Right atrium auricular region (tissue), 2 donors: ENCODE data around the gene ZNRD2. TPM values are rescaled to one million over a fixed set of nuclear protein-coding genes. Genes with fewer than 3 reads are reported as not detected.

Source experiments
- DNase-seq: peaks from one replicate; pipeline ENCODE4 v3.0.0-alpha.2; 2019; ENCODE audit warnings: low spot score
- H3K27ac ChIP-seq, 2 donors: fragments of 200-600 bp; sonication (generic); 1 replicate in 1 of 2; 2 replicates in 1 of 2; pipeline ENCODE4 v1.5.1; 2016 to 2019
- H3K27me3 ChIP-seq, 2 donors: fragments of 200-600 bp; sonication (generic); one replicate each; pipeline versions ENCODE4 v1.5.1 to v1.6.0; 2017 to 2019
- H3K36me3 ChIP-seq: fragments of 200-600 bp; sonication (generic); one replicate; pipeline ENCODE4 v1.5.1; 2016
- H3K4me1 ChIP-seq, 2 donors: fragments of 200-600 bp; sonication (generic); one replicate each; pipeline versions ENCODE4 v1.5.1 to v1.6.0; 2017 to 2019
- H3K4me3 ChIP-seq, 2 donors: fragments of 200-600 bp; sonication (generic); 1 replicate in 1 of 2; 2 replicates in 1 of 2; pipeline ENCODE4 v1.5.1; 2017 to 2019; ENCODE audit warnings: mild to moderate bottlenecking in 1 of 2, moderate library complexity in 1 of 2
- H3K9me3 ChIP-seq, 2 donors: fragments of 200-600 bp; sonication (generic); one replicate each; pipeline ENCODE4 v1.5.1; 2019
- total RNA-seq, 2 donors: library from RNA; depleted of rRNA; stranded (reverse); fragments of >200 nt; gene quantifications; one replicate each; pipeline ENCODE4 v1.1.0, GENCODE V29; 2016
- TF ChIP-seq, protein P1 (sequence below), 2 donors: fragments of 200-600 bp; sonication (generic); IDR thresholded peaks; one replicate each; pipeline ENCODE4 v1.5.1; 2019; ENCODE audit warnings: antibody characterized with exemption in 2 of 2

The ZNRD2 gene
- total RNA-seq, 2 donors from 2014 or later, result 36.1 to 50.6 TPM

DNA sequence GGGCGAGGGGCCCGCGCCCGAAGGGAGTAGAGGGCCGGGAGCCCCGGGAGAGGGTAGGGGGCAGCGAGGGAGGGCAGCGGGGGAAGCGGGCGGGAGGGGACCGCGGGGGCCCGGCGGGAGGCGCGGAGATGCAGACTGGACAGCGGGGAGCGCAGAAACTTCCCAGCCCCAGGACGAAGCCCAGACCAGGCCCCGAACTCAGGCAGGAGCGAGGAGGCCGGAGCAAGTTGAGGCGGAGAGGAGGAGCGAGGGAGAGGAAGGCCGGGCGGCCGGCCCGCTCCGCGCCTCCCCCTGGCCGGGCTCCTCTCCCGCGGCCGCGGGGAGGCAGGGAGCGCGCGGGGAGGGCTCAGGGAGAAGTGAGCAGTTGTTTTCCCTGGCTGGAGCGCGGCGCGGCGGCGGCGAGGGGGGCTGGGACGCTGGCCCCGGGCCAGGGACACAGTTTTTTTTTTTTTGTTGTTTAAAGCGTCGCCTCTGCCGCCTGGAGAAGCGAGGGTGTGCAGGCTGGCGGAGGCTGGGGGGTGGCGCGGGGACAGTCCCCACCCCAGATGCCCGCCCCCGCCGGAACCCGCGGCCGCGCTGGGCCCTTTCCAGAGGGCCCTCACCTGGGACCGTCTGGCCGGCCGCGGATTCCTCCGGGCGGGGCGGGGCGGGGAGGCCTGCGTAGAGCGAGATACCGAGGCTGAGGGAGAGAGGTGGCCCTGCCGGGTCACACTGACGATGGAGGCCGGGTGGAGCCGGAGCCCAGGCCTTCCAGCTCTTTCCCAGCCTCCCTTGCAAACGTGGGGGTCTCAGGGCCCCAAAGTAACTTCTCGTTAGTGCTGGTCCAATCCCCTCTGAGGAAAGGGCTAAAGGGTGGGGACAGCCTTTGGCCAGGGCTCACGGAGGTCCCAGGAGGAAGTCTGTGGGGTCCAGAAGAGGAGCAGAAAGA is 12.0 kb upstream of the ZNRD2 start, which contains the start of gene LTBP3:
Gene LTBP3 (minus strand): TSS at position 358 of the 928 bp plus-strand sequence. CDS start 400 bp downstream, outside the sequence.
- Histone ChIP-seq H3K27ac (peak within 1 kb of the TSS; percentile 98), H3K36me3 (peaks cover 7% of the 10 kb centered on the region), H3K4me1 (peaks cover 0 to 69% of the 10 kb centered on the region in 2 donors), H3K27me3 (no peaks in the 10 kb centered on the region), H3K9me3 (no peaks in the 10 kb centered on the region), H3K4me3 (peak within 1 kb of the TSS; percentile 57 to 70)
- TF ChIP-seq, protein P1, sequence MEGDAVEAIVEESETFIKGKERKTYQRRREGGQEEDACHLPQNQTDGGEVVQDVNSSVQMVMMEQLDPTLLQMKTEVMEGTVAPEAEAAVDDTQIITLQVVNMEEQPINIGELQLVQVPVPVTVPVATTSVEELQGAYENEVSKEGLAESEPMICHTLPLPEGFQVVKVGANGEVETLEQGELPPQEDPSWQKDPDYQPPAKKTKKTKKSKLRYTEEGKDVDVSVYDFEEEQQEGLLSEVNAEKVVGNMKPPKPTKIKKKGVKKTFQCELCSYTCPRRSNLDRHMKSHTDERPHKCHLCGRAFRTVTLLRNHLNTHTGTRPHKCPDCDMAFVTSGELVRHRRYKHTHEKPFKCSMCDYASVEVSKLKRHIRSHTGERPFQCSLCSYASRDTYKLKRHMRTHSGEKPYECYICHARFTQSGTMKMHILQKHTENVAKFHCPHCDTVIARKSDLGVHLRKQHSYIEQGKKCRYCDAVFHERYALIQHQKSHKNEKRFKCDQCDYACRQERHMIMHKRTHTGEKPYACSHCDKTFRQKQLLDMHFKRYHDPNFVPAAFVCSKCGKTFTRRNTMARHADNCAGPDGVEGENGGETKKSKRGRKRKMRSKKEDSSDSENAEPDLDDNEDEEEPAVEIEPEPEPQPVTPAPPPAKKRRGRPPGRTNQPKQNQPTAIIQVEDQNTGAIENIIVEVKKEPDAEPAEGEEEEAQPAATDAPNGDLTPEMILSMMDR (IDR thresholded peaks at IDR 0.05), result no peak
- peak; percentile 82 for DNase-seq

DNA sequence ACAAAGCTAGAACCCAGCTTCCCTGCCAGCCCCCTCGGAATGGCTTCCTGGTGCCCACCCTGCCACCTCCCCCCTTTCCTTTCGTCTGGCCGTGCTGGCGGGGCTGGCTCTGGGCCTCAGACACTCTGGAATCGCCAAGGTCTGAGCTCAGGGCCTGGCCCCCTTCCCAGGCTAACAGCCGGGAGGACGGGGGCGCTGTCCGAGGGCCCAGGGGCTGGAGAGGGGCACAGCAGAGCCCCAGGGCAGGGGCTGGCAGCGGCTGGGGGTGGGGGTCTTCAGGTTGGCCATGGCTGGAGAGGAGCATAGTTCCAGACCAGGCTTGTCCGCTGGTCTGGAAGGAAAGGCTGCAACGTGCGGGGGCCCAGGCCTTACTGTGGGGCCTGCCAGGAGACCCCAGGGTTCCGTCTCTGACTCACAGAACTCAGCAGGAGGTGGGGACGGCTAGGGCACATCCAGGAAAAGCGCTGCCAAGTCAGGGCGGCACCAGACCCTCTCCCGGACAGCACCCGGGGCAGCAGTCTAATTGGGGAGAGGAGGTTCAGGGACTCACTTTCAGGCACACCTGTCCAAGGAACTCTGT is 11.3 kb upstream of the ZNRD2 start:
- H3K4me1 ChIP-seq, result peaks cover 0 to 65% of the 10 kb centered on the region in 2 donors
- no peak for DNase-seq

GRCh38 chr11:65559535-65559934 is 10.7 kb upstream of the ZNRD2 start:
- DNase-seq, result no peak
- peaks cover 0 to 60% of the 10 kb centered on the region in 2 donors for H3K4me1 ChIP-seq
- TF ChIP-seq, protein P1 (IDR thresholded peaks at IDR 0.05), result no peak
- H3K36me3 ChIP-seq, result no peaks in the 10 kb centered on the region
- H3K27ac ChIP-seq, result peak overlapping the region; percentile 98
- H3K9me3 ChIP-seq, result no peaks in the 10 kb centered on the region
- no peak overlapping the region for H3K4me3 ChIP-seq
- no peaks in the 10 kb centered on the region for H3K27me3 ChIP-seq

More for the DNA sequence above, 11.3 kb upstream of the ZNRD2 start:
- Histone ChIP-seq H3K27me3 (no peaks in the 10 kb centered on the region), H3K36me3 (no peaks in the 10 kb centered on the region), H3K9me3 (no peaks in the 10 kb centered on the region), H3K4me3 (peak overlapping the region; percentile 57 to 70), H3K27ac (peak overlapping the region; percentile 98)
- TF ChIP-seq, protein P1 (IDR thresholded peaks at IDR 0.05), result peak in 1 of 2 donors; percentile 51

DNA sequence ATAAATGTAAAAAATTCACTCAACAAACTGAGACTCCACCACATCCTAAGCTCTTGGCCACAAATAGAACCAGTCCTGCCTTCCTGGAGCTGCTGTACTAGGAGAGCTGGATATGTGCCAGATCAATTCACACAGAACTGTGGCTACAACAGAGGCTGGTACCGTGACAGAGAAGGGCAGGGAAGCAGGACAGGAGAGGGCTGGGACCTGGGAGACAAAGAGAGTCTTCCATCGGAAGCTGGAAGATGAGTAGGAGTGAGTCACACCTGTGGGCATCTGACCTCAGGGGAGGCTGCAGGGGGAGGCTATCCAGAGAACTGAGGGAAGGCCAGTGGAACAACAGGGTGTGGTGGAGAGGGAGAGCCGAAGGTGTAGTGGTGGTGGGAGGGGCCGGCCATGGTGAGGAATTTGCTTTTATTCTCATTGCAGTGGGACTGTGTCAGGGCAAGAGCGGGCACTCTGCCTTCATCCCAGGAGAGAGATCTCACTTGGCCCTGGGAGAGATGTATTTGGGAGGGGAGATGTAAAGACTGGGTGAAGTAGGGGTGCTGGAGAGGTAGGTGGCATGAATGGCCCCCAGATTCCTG is 10.2 kb upstream of the ZNRD2 start:
- DNase-seq, result no peak
- Histone ChIP-seq H3K36me3 (no peaks in the 10 kb centered on the region), H3K4me1 (peaks cover 0 to 55% of the 10 kb centered on the region in 2 donors), H3K9me3 (no peaks in the 10 kb centered on the region), H3K27ac (peak overlapping the region; percentile 98), H3K4me3 (no peak overlapping the region), H3K27me3 (no peaks in the 10 kb centered on the region)
- TF ChIP-seq, protein P1 (IDR thresholded peaks at IDR 0.05), result no peak

- TF ChIP-seq, protein P1 (IDR thresholded peaks at IDR 0.05), result no peak
- H3K27ac ChIP-seq, result peak overlapping the region; percentile 98
- no peak overlapping the region for H3K4me3 ChIP-seq
- H3K36me3 ChIP-seq, result no peaks in the 10 kb centered on the region
- DNase-seq, result no peak
- peaks cover 0 to 47% of the 10 kb centered on the region in 2 donors for H3K4me1 ChIP-seq
- no peaks in the 10 kb centered on the region for H3K27me3 ChIP-seq
- no peaks in the 10 kb centered on the region for H3K9me3 ChIP-seq
Observed at GRCh38 chr11:65560555-65561418, 9.5 kb upstream of the ZNRD2 start.
